NCI-H69 (cell line): ENCODE measurements around the gene FANCM.

Experiments used
- DNase-seq: peaks from one replicate; lab custom pipeline; 2025; lab: John Stamatoyannopoulos, UW

FANCM gene

DNA sequence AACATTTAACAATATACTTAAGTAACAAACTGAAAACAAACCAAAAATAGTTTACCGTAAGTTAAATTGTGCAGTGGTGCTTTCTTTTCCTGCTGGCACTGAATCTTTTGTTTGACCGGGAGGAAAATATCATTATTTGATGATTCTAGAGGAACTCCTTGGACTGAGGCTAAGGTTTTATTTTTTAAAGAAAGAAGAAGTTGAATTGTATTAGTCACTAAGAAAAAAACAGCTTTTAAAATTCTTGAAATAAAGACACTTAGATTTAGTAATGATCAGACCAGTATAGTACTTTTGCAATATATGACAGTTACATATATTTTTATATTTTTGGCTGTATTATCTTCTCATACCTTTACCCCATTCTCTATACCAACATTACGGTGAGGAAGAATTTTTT, 107.0 kb downstream of the FANCM start:
- DNase-seq = no peak

GRCh38 chr14:45246151-45246550, 110.4 kb downstream of the FANCM start:
- DNase-seq = no peak

DNA sequence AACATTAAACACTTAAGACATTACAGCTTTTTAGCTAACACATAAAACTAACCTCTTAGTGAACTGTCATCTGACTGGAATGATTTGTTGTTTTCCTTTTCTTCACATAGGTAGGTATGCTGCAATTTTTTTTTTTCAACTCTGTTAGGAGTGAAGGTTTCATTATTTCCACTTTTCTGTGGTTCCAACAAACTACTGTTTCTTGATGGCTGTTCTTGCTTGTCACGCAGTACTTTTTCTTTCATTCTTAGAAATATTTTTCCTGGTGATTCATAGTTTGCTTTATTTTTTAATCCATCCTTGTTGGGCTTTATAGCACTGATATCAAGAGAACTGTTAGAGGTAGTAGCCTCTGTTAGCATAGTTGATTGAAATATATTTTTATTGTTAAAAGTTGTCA, 111.0 kb downstream of the FANCM start:
- no peak for DNase-seq

GRCh38 chr14:45247427-45247826, 111.7 kb downstream of the FANCM start:
- DNase-seq = no peak

GRCh38 chr14:45249856-45250575, 114.3 kb downstream of the FANCM start:
- no peak for DNase-seq
